HG03175 (cell line): ENCODE results near the gene TMEM132A.
A peak's percentile ranks its signal among the peaks of the same experiment; 100 is the strongest.

Experiments used
- ATAC-seq: cut with Tn5 transposase; IDR thresholded peaks from one replicate; pipeline ENCODE4 v1.9.1; 2021; ENCODE audit warnings: mild to moderate bottlenecking, moderate library complexity; ENCODE audit not compliant: unreplicated experiment

TMEM132A gene

DNA sequence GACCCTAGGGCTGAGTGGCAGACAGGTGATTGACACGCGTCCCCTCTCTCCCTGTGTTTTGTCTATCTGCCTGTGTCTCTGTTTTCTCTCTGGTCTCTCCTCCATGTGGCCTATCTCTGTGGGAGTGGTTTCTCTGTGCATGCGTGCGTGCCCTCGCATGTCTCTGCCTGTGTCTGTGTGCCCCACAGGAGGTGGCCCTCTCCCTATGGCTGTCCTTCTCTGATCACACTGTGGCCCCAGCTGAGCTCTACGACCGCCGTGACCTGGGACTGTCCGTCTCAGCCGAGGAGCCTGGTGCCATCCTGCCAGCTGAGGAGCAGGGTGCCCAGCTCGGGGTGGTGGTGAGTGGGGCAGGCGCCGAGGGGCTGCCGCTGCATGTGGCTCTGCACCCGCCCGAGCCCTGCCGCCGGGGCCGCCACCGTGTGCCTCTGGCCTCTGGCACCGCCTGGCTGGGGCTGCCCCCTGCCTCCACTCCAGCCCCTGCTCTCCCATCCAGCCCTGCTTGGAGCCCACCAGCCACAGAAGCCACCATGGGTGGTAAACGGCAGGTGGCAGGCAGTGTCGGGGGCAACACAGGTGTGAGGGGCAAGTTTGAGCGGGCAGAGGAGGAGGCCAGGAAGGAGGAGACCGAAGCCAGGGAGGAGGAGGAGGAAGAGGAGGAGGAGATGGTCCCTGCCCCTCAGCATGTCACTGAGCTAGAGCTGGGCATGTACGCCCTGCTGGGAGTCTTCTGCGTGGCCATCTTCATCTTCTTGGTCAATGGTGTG is 11.6 kb downstream of the TMEM132A start:
- no peak for ATAC-seq

- ATAC-seq: no peak
Measured at GRCh38 chr11:60936467-60937143, 12.3 kb downstream of the TMEM132A start.

DNA sequence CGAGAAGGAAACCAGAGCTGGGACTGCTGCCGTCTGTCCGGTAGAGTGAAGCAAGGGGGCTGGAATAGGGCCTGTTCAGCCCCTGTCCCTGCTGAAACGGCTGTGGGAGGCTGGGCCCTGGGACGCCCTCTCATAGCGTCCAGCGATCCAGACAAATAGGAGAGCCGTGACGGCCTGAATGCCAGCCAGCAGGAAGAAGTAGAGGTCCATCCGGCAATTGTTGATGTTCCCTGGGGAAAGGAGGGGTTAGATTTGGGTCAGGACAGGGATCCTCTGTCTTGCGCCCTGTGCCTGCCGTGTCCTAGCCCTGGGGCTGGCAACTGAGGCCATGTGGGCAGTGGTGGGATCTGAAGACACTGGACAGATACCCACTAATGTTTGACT is 12.9 kb downstream of the TMEM132A start:
- ATAC-seq: no peak

DNA sequence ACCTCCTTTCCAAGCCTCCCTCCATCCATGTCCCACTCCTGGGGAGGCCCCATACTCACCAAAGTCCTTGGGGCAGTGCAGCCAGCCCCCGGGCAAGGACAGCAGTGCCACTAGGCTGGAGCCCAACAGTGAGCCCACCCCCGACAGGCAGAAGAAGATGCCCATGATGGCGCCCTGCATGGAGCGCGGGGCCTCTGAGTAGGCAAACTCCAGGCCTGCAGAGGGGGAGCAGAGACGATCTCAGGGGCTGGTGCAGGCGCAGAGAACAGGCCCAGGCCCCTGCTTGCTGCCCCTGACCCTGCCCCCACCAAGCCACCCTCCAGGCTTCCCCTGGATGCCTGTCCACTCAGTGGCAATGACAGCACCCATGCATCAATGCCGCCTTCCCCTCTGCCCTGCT is 13.6 kb downstream of the TMEM132A start:
- ATAC-seq: no peak

- ATAC-seq: no peak
Measured at GRCh38 chr11:60938500-60938899, 14.2 kb downstream of the TMEM132A start.

DNA sequence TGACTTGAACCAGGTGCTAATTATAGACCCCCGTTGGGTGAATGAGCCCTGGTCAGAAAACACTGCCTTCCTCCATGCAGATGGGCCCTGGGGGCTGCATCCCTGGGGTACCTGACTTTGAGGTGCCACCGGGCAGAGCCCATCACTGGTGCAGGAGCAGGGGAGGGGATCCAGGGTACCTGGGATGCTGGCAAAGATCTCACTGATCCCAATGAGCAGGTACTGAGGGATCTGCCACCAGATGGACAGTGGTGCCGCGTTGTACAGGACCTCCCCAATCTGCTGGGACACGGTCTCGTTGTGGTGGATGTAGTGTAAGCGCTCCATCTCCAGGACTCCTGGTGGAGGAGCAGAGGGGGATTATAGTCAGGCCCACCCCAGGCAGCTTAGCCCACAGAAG is 15.0 kb downstream of the TMEM132A start:
- ATAC-seq: no peak

GRCh38 chr11:60939855-60940254 is 15.6 kb downstream of the TMEM132A start:
- ATAC-seq: no peak

DNA sequence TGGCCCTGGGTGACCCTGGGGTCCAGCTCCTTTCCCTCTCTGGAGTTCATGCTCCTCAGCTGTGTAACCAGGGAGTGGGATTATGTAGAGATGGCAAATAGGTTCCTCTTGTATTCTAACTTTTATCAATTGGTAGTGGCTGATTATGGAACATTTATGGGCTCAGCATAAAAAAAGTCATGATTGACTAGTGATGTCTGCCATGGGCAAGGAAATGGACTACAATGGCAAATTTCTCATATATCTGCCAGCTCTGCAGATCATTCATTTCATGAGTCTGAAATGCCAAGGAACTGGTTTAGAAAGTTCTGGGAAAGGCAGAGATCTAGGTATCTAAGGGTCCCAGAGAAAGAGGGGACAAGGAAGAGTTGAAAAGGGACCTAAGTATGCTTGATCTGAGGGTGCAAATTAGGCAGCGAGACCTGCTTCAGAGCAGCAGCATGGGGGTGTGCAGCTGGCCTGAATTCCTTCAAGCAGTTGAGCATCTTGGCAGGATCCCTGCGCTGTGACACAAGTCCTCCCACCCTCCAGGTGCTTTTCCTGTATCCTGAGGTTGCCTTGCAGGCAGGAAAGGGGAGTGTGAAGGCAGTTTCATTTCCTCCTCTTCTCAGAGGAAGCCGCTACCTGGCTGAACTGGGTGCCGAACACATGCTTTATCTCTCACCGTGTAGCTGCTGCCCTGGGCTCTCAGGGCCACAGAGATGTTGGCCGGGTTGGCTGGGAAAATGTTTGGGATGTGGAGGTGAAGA is 17.3 kb downstream of the TMEM132A start:
- ATAC-seq: no peak

- no peak for ATAC-seq
Measured at GRCh38 chr11:60942219-60942618, 18.0 kb downstream of the TMEM132A start.

DNA sequence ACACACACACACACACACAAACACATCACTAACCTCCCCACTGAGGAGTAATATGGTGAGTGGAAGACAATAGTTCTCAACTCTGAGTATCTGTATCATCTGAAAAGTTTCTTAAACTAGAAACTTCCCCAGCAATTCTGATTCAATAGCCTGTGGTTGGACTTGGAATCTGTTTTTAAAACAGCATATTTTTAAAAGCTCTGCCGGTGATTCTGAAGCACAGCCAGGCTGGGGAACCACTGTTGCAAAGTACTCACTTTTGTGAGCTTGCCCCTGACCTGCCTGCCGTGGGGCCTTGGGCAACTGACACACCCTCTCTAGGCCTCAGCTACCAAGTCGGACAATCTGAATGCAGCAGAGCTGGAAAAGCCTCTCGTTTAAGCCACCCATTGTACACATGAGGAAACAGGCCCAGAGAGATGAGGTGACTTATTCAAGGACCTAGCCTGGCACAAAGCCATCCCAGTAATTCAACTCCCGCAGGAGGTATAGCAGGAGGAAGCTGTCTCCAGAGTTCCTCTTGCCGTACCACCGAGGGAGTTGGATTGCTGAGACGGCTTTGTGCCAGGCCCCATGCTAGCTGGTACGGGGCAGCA is 18.8 kb downstream of the TMEM132A start:
- no peak for ATAC-seq

GRCh38 chr11:60944490-60945294 is 20.4 kb downstream of the TMEM132A start:
- ATAC-seq: no peak

GRCh38 chr11:60945295-60945667 is 21.0 kb downstream of the TMEM132A start:
- ATAC-seq: no peak

DNA sequence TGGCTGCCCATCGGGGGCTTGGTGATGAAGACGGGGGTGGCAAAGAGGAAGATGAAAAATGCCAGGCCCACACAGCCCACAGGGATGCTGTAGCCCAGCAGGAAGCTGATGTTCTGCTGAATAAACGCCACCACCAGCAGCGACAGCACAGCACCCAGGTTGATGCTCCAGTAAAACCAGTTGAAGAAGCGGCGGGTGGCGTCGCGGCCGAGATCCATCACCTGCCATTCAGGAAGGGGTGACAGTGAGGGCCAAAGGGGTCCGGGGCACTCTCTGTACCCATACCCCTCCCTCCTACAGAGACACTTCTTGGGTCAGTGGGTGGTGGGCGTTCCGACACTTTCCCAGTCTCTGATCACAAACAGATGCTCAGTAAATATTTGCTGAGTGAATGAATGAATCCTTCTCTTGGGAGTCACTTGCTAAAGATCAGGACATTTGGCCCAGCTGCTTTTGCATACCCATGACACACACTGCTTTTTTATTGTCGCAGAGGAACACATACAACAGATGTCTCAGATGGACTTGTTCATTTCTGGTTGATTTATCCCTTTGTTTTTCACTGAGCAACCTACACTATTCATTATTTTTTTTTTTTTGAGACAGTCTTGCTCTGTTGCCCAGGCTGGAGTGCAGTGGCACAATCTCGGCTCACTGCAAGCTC is 22.5 kb downstream of the TMEM132A start:
- ATAC-seq: no peak

GRCh38 chr11:60947700-60948099 is 23.4 kb downstream of the TMEM132A start:
- ATAC-seq: no peak

DNA sequence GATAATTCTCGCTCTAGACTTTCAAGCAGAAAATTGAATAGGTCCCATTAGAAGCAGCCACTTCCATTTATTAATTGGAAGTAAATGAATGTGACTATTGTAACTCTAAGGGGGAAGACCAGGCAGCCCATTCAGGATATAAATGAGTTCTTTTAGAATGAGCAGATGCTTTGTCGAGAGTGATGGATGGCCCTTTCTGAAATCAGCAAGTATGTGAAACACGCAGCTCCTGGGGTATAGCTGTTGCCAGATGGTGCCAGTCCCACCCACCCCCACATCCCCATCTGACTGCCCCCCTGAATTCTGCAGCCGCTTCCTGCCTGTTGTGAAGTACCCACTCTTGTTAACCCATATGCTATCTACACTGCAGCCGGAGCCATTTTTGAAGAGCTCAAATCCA is 24.0 kb downstream of the TMEM132A start:
- ATAC-seq: no peak

GRCh38 chr11:60950024-60950423 is 25.8 kb downstream of the TMEM132A start:
- ATAC-seq: no peak

- ATAC-seq: peak; percentile 25
Measured at GRCh38 chr11:60950933-60951605, 26.8 kb downstream of the TMEM132A start.

- no peak for ATAC-seq
Measured at GRCh38 chr11:60951606-60951903, 27.3 kb downstream of the TMEM132A start.

- peak; percentile 83 for ATAC-seq
Measured at GRCh38 chr11:60951904-60952741, 27.9 kb downstream of the TMEM132A start, which contains the start of gene SLC15A3. Gene SLC15A3, minus strand, starts transcription at chr11:60952176. Its CDS starts 625 bp downstream, at chr11:60951551.
